Stimulated activated CD8-positive, alpha-beta memory T cell treated with anti-CD3 and anti-CD28 coated beads, Interleukin-4, amount 100 ng/mL, for 48 hours (primary cell): ENCODE measurements around the gene SH3YL1.

Source experiments
- DNase-seq: peaks from one replicate; pipeline ENCODE4 v3.0.0-alpha.2; 2020

The SH3YL1 gene, protein sequence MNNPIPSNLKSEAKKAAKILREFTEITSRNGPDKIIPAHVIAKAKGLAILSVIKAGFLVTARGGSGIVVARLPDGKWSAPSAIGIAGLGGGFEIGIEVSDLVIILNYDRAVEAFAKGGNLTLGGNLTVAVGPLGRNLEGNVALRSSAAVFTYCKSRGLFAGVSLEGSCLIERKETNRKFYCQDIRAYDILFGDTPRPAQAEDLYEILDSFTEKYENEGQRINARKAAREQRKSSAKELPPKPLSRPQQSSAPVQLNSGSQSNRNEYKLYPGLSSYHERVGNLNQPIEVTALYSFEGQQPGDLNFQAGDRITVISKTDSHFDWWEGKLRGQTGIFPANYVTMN

DNA sequence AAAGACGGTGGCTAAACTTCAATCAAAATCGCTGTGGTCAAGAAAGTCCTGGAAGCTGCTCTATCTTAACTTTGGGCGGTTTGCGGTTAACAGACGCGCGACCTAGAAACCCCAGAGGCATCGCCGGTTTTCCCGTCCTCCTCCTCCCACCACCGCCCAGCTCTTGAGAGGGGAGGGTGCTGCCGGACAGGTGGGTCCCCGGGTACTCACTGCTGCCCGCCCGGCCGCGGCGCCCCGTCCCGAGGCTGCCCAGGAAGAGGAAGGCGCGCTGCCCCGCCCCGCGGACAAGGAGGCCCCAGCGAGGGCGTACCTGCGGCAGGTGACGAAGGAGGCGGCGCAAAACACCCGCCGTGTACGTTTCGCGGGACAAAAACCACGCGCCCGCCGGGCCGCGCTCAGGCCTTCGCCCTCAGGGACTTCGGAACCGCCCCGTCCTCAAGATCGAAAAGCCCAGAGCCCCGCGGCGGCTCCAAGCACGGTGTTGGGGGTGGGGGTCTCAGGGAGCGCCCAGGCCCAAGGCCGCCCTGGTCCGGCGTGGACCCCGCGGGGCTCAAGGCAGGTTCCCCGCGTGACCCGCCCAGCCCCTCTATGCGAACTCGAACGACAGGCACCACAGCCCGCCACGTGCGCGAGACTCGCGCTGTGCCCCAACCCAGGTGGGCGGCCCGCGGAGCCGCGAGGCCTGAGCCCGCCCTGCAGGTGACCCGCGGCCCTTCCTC lies at the start of gene SH3YL1:
TSS of gene SH3YL1 (minus strand) at position 259 of the 719 bp plus-strand sequence. CDS start at position 211, 48 bp downstream.
- DNase-seq, result peak; percentile 61

- DNase-seq, result no peak
Measured at GRCh38 chr2:310994-311393, 47.2 kb upstream of the SH3YL1 start.

- DNase-seq, result no peak
Measured at GRCh38 chr2:309954-310510, 46.2 kb upstream of the SH3YL1 start.

GRCh38 chr2:309148-309953 lies 45.5 kb upstream of the SH3YL1 start:
- no peak for DNase-seq

DNA sequence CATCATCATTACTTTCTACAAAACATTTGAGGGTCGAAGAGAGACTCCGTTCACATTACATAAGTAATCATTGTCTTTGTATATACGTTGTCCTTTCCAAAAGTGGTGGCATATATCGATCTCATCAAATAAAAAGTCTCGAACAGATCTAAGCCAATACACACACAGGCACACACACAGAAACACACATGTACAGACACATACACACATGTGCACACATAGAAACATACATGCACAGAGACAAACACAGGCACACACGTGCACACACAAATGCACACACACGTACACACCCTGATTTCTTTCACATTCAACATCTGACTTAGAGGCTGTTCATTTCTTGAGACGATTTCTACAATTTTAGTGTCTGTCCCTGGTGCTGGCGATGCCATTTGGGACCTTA lies 41.5 kb upstream of the SH3YL1 start:
- DNase-seq, result no peak

DNA sequence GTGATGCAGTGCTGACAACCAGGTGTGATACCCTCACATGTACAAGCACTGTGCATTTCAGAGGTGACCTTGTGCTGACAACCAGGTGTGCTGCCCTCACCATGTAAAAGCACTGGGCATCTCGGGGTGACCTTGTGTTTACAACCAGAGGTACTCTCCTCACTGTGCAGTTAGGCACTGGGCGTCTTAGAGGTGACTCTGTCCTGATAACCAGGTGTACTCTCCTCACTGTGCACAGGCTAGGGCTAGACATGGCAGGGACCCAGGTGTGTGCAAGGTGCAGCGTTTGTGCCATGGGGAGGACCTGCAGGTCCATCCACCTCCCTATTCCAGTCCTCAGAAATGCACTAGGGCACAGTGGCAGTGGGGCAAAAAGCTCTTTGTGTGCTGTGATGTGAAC lies 32.5 kb upstream of the SH3YL1 start:
- DNase-seq, result no peak

- no peak for DNase-seq
Measured at GRCh38 chr2:295090-295489, 31.3 kb upstream of the SH3YL1 start.

DNA sequence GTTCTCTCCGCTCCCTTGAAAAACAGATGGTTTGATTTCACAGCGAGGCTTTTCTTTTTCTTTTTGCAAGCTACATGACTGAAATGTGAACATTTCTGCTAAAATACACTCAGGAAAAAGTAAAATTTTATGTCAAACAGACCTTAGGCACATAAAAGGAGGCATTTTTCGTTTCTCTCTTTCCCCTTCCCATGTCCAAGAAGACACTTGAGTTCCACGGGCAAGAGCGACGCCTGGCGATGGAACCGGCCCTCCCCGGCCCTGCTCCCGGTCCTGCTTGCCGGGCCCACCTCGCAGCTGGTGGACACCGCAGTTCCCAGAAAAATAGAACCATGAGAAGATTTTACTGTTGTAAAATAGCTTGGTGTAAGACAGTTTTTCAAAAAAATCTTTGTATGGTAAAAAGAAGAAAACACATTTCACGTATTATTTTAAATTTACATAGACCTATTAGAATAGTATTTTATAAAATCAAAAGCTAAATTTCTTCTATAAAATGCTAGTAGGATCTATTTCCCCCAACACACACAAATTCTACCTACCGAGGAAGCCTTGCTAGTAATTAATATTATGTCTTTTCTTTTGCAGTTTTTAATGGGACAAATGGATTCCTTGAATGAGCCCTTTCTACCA lies 26.4 kb upstream of the SH3YL1 start:
- peak; percentile 71 for DNase-seq

DNA sequence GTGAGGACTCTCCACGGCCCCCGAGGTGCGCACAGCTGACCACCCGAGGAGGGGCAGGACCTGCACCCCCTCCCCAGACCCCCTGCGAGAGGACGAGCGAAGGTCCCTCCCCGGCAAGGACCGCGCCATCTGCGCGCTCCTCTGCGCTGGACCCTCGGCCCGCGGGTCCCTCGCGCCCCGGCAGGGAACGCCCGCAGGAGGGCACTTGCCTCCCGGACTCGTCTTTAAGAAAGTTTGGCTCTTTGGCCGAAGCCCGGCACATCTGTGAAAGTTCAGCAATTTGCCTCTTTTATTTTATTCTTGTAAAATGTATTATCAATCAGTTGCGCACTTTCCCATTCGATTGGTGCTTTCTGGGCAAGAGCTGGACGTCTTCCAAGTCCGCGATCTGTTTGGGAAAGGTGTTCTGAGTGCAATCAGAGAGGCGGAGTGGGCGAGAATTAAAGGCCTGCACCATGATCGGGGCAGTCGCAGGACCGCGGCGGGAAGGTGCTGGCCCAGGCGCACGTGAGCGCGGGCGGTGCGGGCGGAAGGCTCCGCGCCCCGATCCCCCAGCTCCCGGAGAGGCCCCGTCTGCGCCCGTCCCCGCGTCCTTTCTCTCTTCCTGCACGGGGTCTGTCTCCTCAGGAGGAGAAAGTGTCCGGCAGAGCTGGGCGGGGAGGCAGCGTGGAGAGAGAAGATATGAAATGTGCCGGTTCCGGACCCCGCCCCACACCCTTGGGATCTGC lies 25.7 kb upstream of the SH3YL1 start:
- no peak for DNase-seq

- no peak for DNase-seq
Measured at GRCh38 chr2:288758-289361, 25.0 kb upstream of the SH3YL1 start.

DNA sequence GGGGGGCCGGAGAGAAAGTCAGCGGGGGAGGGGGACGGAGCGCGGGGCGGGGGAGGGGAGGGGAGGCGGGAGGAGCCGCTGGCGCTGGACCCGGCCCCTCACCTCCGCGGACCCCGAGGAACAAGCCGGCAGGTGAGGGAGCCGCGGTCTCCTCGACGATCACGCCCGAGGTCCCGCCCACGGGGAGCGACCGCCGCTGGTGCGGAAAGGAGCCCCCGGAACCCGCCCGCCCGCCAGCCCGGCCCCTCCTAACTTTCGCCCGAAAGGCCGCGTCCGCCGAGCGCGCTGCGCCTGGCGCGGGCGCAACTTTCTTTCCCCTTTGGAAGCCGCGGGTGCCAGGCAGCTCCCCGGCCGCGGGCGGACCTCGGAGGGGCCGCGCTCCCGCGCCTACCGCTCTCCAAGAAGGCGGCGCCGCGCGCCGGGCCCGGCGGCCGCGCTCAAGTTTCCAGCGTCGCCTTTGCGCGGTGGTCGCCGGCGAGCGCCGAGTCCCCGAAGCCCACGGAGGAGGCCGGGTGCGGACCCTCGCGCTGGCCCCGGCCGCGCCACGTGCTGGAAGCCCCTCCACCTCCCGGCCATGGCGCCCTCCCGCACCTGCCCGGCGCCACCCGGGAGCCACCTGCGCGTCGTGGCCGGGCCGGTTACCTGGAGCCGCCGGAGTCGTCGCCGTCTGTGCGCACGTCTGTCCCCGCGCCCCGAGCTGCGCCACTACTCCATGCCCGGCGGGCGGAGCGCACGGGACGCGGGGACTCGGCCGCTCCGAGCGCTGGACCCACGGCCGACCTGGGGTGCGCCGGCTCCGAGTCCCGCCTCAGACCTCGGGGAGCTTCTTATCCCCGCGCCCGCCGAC lies 24.3 kb upstream of the SH3YL1 start, which contains the start of gene ALKAL2:
TSS of gene ALKAL2 (minus strand) at position 181 of the 847 bp plus-strand sequence. CDS start 256 bp downstream, outside the sequence.
- no peak for DNase-seq

DNA sequence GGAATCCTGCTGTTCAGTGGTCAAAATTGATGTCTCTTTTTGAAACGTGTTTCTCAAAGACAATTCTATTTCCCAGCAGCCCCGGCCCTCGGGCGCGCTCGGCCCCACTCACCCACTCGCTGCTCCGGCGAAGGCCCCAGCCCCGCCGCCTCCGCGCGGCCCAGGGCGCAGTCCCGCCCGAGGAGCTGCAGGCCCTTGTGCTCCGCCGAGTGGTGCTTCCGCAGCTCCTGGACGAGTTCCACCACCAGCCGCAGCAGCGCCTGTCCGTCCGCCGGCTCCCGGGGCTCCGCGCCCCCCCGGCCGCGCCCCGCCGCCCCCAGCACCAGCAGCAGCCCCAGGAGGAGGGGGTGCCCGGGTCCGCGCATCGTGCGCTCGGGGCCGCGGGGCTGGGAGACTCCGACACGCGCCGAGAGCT lies 23.6 kb upstream of the SH3YL1 start:
- DNase-seq, result no peak

GRCh38 chr2:286774-287392 lies 23.1 kb upstream of the SH3YL1 start:
- no peak for DNase-seq

DNA sequence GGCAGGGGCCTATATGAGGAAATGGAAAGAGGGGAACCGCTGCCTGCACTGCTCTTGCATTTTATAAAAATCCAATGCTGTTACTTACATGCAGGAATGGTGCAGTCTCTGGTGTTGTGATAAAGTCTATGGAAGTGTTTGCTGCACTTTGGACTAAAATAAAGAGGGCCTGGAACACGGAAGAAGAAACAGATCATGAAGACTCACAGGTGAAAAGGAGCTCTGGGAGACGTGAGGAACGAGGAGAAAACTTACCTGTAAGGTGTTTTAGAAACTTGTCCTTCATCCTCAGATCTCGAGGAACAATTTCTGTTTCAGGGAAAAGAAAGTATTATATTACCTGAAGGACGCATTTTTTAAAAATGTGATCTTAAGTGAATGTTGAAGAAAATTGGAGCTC lies 22.2 kb upstream of the SH3YL1 start:
- no peak for DNase-seq

- no peak for DNase-seq
Measured at GRCh38 chr2:285531-285930, 21.7 kb upstream of the SH3YL1 start.

GRCh38 chr2:284896-285492 lies 21.2 kb upstream of the SH3YL1 start:
- no peak for DNase-seq

DNA sequence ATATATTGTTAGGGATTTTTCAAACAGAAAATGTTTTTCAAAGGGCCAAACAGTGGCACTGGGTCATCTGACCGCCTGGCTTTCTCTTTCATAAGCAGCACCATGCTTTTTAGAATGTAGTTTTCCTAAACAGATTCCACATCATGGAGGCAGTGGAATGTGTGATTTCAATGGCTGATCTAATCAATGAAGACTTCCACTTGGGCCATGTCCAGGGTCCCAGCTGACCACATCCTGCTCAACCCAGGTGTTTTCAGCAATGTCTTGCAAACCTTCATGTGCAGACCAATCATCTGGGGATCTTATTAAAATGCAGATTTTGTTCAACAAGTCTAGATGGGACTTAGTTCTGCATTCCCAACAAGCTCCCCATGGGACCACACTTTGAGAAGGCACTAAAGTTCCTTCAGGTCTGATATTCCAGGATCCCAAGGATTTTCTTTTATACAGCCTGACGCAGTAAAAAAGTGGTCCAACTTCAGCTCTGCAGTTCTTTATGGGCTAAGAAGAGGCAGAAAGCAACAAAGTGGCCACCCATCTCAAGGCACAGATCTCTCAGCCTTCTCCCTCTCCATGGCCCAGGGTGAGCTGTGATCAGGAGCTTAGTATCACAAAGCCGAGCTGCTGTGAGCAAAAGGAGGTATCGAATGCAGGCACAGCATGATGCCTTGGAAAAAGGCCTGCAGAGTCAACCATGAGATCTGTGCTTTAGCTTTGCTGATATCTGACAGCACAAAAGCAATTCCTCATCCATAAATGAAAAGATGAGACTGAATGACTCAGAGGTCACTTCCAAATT lies 20.4 kb upstream of the SH3YL1 start:
- DNase-seq, result no peak

- DNase-seq, result no peak
Measured at GRCh38 chr2:282371-283263, 18.8 kb upstream of the SH3YL1 start.
